GM12801 (cell line): ENCODE measurements around the gene MFN2.

Source experiments
- CTCF ChIP-seq: IDR thresholded peaks from one replicate; pipeline ENCODE4 v1.5.1; 2011; ENCODE audit warnings: control low read depth; ENCODE audit not compliant: insufficient read length; ENCODE audit errors: extremely low read depth

Gene MFN2

GRCh38 chr1:11981378-11982009 lies 1.2 kb downstream of the MFN2 start:
- TF ChIP-seq CTCF, result no peak

- no peak for TF ChIP-seq CTCF
These were observed 1.8 kb downstream of the MFN2 start for GRCh38 chr1:11982010-11982392.

DNA sequence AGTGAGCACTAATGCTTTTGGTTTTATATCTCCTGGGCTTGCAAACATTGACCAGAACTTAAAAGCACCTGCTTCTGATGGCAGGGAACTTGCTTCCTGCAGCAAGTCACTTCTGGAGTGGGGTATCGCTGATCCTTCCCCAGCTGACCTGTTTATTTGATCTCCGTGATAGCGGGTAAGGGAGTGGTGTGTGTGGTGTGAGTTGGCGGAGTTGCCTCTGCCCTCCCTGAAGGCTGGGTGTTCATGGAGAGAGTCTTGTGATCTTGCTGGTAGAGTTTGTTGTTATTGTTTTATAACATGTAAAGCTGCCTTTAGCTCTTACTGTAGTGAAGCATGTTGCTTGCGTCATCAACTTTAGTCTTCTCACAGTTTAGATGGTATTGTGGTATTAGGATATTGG lies 3.9 kb downstream of the MFN2 start:
- no peak for TF ChIP-seq CTCF

DNA sequence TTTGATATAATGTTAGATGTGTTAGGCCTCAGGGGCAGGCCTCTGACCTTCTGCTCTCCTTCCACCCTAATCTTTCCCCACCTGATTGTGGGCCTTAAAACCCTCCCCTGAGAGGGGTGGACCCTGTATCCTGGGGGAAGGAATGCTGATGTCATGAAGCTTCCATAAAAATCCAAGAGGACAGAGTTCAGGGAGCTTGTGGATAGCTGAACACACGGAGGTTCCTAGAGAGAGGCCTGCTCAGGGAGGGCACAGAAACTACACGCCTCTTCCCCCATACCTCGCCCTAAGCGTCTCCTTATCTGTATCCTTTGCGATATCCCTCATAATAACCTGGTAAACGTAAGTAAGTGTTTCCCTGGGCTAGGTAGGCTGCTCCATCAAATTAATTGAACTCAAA lies 4.3 kb downstream of the MFN2 start:
- TF ChIP-seq CTCF, result no peak

- no peak for TF ChIP-seq CTCF
These were observed 4.9 kb downstream of the MFN2 start for GRCh38 chr1:11985171-11985570.

- TF ChIP-seq CTCF, result no peak
These were observed 5.6 kb downstream of the MFN2 start for GRCh38 chr1:11985851-11986250.

GRCh38 chr1:11989669-11990068 lies 9.4 kb downstream of the MFN2 start:
- no peak for TF ChIP-seq CTCF
